ENCODE results near the gene SLC6A1. TPM values are rescaled to one million over a fixed set of nuclear protein-coding genes. Genes with fewer than 3 reads are reported as not detected.

Gene SLC6A1
- total RNA-seq = 1 to 10 TPM; 1.5 to 4.5 TPM
- 1 to 10 TPM in 1 of 2 donors, under 1 TPM in 1; 0.87 to 1.1 TPM for polyA plus RNA-seq
- long read RNA-seq, donor 1 = 0 reads
- long read RNA-seq, donor 2 = 0 reads
- long read RNA-seq, donor 3 = 0 reads
- long read RNA-seq, donor 4 = 0 reads
- long read RNA-seq, donor 5, full-length matches to known transcripts = 2 of 2 reads
- long read RNA-seq, donor 5, partial matches to known transcripts = 0 of 2 reads
- long read RNA-seq, donor 5, other reads (novel, unspliced or antisense) = 0 of 2 reads

DNA sequence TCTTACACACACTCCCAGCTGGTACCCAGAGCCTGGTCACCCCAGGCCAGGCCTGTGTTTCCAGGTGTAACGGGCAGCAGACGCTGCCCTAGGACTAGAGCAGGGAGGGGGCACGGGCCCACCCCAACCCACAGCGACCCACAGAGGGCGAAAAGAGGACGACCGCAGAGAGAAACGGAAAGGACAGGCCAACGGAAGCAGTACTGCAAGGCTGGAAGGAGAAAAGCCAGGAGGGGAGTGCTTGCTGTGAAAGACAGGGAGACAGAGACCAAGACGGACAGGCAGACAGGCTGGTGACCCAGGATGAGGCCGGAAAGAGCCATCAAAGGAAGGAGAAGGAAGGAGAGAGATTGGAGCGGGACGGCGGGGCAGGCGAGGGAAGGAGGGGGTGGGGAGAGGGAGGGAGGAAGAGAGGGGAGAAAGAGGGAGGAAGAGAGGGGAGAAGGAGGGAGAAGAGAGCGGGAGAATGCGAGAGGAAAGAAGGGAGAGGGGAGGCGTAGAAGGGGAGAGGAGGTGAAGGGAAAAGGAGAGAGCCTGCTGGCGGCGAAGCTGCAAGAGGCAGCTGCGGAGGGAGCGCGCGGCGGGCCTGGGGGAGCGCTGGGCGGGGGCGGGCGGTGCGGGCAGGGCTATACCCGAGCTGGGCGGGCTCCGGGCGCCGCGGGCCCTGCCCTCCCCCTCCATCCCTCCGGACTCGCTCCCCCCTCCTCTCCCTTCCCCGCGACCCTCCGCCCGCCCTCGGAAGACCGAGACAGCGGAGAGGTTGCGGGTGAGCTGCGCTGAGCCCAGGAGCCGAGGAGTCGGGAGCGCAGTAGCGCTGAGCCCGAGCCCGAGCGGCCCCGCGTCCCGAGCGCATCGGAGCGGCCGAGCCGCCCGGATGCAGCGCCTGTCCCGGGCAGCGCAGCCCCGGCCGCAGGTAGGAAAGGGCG is at the start of gene SLC6A1:
TSS of gene SLC6A1 (plus strand) at position 732 of the 926 bp plus-strand sequence. CDS start 24,464 bp downstream, outside the sequence.
- Histone ChIP-seq H3K9me3 (ENCODE audit: control insufficient read depth in 4 of 4, insufficient read depth in 3 of 4, low read length in 3 of 4) (peaks cover 0 to 6% (median 0%) of the 10 kb centered on the region in 4 donors), H3K4me1 (ENCODE audit: control insufficient read depth in 5 of 5, insufficient read depth in 5 of 5, low read length in 5 of 5) (peaks cover 0 to 3% (median 0%) of the 10 kb centered on the region in 5 donors), H3K27ac (ENCODE audit: low read depth in 1 of 2, low read length in 1 of 2) (no peak within 1 kb of the TSS), H3K4me3 (no peak within 1 kb of the TSS), H3K27me3 (ENCODE audit: control insufficient read depth in 3 of 3, insufficient read depth in 3 of 3, low read length in 2 of 3) (peaks cover 0 to 88% (median 58%) of the 10 kb centered on the region in 3 donors), H3K36me3 (ENCODE audit: control insufficient read depth in 4 of 4, insufficient read depth in 4 of 4, low read length in 4 of 4) (no peaks in the 10 kb centered on the region), H3K9ac (ENCODE audit: insufficient read depth in 1 of 2, low read length in 2 of 2) (no peak within 1 kb of the TSS)
- WGBS, 2 donors = 2% methylated on average over 53 to 68 of the region's 69 CpGs
- DNase-seq = peak in 2 of 3 donors; percentile 24 to 42
- no peak for ATAC-seq (ENCODE audit: insufficient read depth, low FRiP score)
- TF ChIP-seq, protein P1, sequence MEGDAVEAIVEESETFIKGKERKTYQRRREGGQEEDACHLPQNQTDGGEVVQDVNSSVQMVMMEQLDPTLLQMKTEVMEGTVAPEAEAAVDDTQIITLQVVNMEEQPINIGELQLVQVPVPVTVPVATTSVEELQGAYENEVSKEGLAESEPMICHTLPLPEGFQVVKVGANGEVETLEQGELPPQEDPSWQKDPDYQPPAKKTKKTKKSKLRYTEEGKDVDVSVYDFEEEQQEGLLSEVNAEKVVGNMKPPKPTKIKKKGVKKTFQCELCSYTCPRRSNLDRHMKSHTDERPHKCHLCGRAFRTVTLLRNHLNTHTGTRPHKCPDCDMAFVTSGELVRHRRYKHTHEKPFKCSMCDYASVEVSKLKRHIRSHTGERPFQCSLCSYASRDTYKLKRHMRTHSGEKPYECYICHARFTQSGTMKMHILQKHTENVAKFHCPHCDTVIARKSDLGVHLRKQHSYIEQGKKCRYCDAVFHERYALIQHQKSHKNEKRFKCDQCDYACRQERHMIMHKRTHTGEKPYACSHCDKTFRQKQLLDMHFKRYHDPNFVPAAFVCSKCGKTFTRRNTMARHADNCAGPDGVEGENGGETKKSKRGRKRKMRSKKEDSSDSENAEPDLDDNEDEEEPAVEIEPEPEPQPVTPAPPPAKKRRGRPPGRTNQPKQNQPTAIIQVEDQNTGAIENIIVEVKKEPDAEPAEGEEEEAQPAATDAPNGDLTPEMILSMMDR (IDR thresholded peaks at IDR 0.05; ENCODE audit: control extremely low read depth, extremely low read depth) = no peak

DNA sequence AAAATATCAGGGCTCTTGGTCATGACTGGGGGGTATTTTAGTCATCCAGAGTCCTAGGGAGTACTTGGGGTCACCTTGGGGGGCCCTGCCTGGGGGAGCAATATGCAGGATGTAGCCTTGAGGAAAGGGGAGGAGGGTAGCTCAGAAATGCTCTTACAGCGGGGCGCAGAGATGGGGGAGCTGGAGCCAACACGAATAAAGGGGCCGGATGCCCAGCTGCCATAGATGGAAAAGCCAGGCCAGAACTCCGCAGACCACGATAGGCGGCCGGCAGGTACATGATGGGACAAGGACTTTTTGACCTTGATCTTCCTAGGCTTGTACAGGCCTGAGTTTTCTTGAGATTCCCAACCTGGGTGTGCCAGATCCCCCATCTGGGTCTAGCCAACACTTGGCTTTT is 47.7 kb upstream of the SLC6A1 start:
- Histone ChIP-seq H3K36me3 (ENCODE audit: control insufficient read depth in 4 of 4, insufficient read depth in 4 of 4, low read length in 4 of 4) (no peaks in the 10 kb centered on the region), H3K4me1 (ENCODE audit: control insufficient read depth in 5 of 5, insufficient read depth in 5 of 5, low read length in 5 of 5) (no peaks in the 10 kb centered on the region), H3K27ac (ENCODE audit: low read depth in 1 of 2, low read length in 1 of 2) (no peak overlapping the region), H3K4me3 (no peak overlapping the region), H3K27me3 (ENCODE audit: control insufficient read depth in 3 of 3, insufficient read depth in 3 of 3, low read length in 2 of 3) (peaks cover 0 to 6% (median 0%) of the 10 kb centered on the region in 3 donors), H3K9me3 (ENCODE audit: control insufficient read depth in 4 of 4, insufficient read depth in 3 of 4, low read length in 3 of 4) (peaks cover 0 to 5% (median 0%) of the 10 kb centered on the region in 4 donors), H3K9ac (ENCODE audit: insufficient read depth in 1 of 2, low read length in 2 of 2) (no peak overlapping the region)
- DNase-seq (no peak), ATAC-seq (ENCODE audit: insufficient read depth, low FRiP score) (no peak)
- WGBS, 2 donors = 94% methylated on average over 8 of the region's 8 CpGs
- TF ChIP-seq, protein P1 (IDR thresholded peaks at IDR 0.05; ENCODE audit: control extremely low read depth, extremely low read depth) = no peak

DNA sequence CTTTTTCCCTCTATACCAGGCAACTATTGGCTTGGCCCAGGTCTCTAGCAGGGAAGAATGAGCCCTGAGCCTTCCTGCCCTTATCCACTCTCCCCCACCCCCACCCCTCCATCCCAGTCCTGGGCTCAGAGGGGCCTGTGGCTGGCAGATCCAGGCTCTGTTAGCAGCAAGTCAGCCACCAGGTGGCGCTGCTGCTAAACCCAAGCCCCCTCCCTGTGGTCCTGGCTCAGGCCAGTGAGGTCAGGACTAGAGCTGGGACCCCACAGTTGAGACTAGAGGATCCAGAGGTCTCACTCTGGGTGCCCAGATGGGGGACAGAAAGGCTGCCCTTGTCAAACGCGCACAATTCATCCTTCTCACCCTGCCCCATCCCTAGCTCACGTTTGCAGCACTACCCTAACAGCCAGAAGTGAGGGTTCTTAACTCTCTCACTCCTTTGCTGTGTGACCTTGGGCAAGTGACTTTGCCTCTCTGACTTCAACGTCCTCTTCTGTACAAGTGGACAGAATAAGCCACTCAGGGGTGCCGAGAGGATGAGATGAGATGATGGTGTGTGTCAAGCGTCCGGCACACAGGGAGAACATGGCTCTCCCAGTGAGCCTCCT is 46.8 kb upstream of the SLC6A1 start:
- TF ChIP-seq, protein P1 (IDR thresholded peaks at IDR 0.05; ENCODE audit: control extremely low read depth, extremely low read depth) = peak; percentile 38
- no peak overlapping the region for H3K27ac ChIP-seq (ENCODE audit: low read depth in 1 of 2, low read length in 1 of 2)
- peaks cover 0 to 6% (median 0%) of the 10 kb centered on the region in 3 donors for H3K27me3 ChIP-seq (ENCODE audit: control insufficient read depth in 3 of 3, insufficient read depth in 3 of 3, low read length in 2 of 3)
- DNase-seq (peak; percentile 46 to 65 (median 47)), ATAC-seq (ENCODE audit: insufficient read depth, low FRiP score) (no peak)
- H3K9ac ChIP-seq (ENCODE audit: insufficient read depth in 1 of 2, low read length in 2 of 2) = no peak overlapping the region
- WGBS, 2 donors = 47 to 53% methylated on average over 8 of the region's 8 CpGs
- H3K4me1 ChIP-seq (ENCODE audit: control insufficient read depth in 5 of 5, insufficient read depth in 5 of 5, low read length in 5 of 5) = no peaks in the 10 kb centered on the region
- H3K36me3 ChIP-seq (ENCODE audit: control insufficient read depth in 4 of 4, insufficient read depth in 4 of 4, low read length in 4 of 4) = no peaks in the 10 kb centered on the region
- no peak overlapping the region for H3K4me3 ChIP-seq
- peaks cover 0 to 5% (median 0%) of the 10 kb centered on the region in 4 donors for H3K9me3 ChIP-seq (ENCODE audit: control insufficient read depth in 4 of 4, insufficient read depth in 3 of 4, low read length in 3 of 4)

Data from lung (tissue), 16 donors.